K562 (cell line): ENCODE data around the gene FGFBP3. TPM values are rescaled to one million over a fixed set of nuclear protein-coding genes. Genes with fewer than 3 reads are reported as not detected.

ENCODE experiments used
- ATAC-seq: fragments of 200-7000 bp; cut with Tn5 transposase; 3 replicates; pipeline ENCODE4 v1.9.1; 2020; ENCODE audit warnings: moderate library complexity
- BruUV-seq: library from RNA; stranded (reverse); fragments of 400-500 nt; replicated peaks from 2 replicates; lab custom pipeline; 2021; lab: Mats Ljungman, UMichigan
- CTCF ChIA-PET: fragments of 300-600 bp; formaldehyde crosslinking; extraction: SDS; loops from one replicate; lab custom pipeline; 2021; ENCODE audit warnings: low intra/inter-chr PET ratio; lab: Yijun Ruan, JAX
- POLR2A ChIA-PET: fragments of 300-600, 350-650 bp; sonication (Branson Sonifier 250); formaldehyde crosslinking; extraction: SDS; loops from one replicate; lab custom pipeline; 2021; ENCODE audit warnings: antibody characterized with exemption, inconsistent platforms; lab: Yijun Ruan, JAX
- DNase-seq, 4 experiments: peaks; one replicate each; pipeline versions ENCODE4 v3.0.0 to v3.0.0-alpha.2; 2011 to 2018; ENCODE audit warnings: low spot score in 3 of 4, mixed read lengths in 3 of 4; ENCODE audit errors: extremely low read depth in 1 of 4
- FAIRE-seq: peaks from 2 replicates; lab custom pipeline; 2011; peaks lifted over from hg19 to GRCh38; lab: Jason Lieb, UNC
- H2AFZ ChIP-seq: 2 replicates; pipeline ENCODE4 v1.6.0; 2011; ENCODE audit warnings: low read depth, low read length, control low read depth, inconsistent platforms
- H3K27ac ChIP-seq: fragments of 200-600 bp; 3 replicates; pipeline ENCODE4 v1.8.0; 2011; ENCODE audit warnings: low read depth, mild to moderate bottlenecking, control low read depth, inconsistent platforms, low read length, moderate library complexity, mixed read lengths; ENCODE audit errors: extremely low read depth
- H3K27me3 ChIP-seq, 2 experiments: fragments of 300-600 bp in 1 of 2; 2 replicates in 1 of 2; 3 replicates in 1 of 2; pipeline versions ENCODE4 v1.6.0 to v1.8.0; 2011; ENCODE audit warnings: inconsistent platforms in 2 of 2, low read length in 2 of 2, mild to moderate bottlenecking in 1 of 2, mixed read lengths in 1 of 2, moderate library complexity in 1 of 2; ENCODE audit not compliant: control insufficient read depth in 2 of 2, insufficient read depth in 2 of 2
- H3K36me3 ChIP-seq: fragments of 300-600 bp; 3 replicates; pipeline ENCODE4 v1.8.0; 2011; ENCODE audit warnings: mild to moderate bottlenecking, low read length, inconsistent platforms; ENCODE audit not compliant: control insufficient read depth, insufficient read depth
- H3K4me1 ChIP-seq, 2 experiments: fragments of 200-600 bp in 1 of 2; replicated peaks in 1 of 2; 2 replicates in 1 of 2; 3 replicates in 1 of 2; pipeline versions ENCODE4 v1.5.1 to v1.8.0; 2011; ENCODE audit warnings: inconsistent platforms in 2 of 2, low read length in 2 of 2, mild to moderate bottlenecking in 1 of 2, mixed read lengths in 1 of 2, moderate library complexity in 1 of 2; ENCODE audit not compliant: control insufficient read depth in 2 of 2, insufficient read depth in 2 of 2
- H3K4me2 ChIP-seq: 2 replicates; pipeline ENCODE4 v1.6.1; 2011; ENCODE audit warnings: low read length, control low read depth, inconsistent platforms, mixed read lengths; ENCODE audit not compliant: insufficient read depth
- H3K4me3 ChIP-seq: fragments of 200-600 bp; sonication (generic), shearing (Covaris generic); 2 replicates; pipeline ENCODE4 v1.5.1; 2016; ENCODE audit warnings: control low read depth, inconsistent platforms
- H3K79me2 ChIP-seq: fragments of 200-600 bp; 3 replicates; pipeline ENCODE4 v1.8.0; 2011; ENCODE audit warnings: low read length, inconsistent platforms; ENCODE audit not compliant: control insufficient read depth, insufficient read depth
- H3K9ac ChIP-seq, 2 experiments: 2 replicates each; pipeline versions ENCODE4 v1.6.0 to v1.6.1; 2011; ENCODE audit warnings: low read depth in 2 of 2, low read length in 2 of 2, control low read depth in 1 of 2, inconsistent platforms in 1 of 2, mild to moderate bottlenecking in 1 of 2, mixed read lengths in 1 of 2; ENCODE audit not compliant: insufficient read depth in 1 of 2
- H3K9me1 ChIP-seq: one replicate; pipeline ENCODE4 v1.6.0; 2011; ENCODE audit warnings: inconsistent platforms, mild to moderate bottlenecking, low read length, moderate library complexity; ENCODE audit not compliant: control insufficient read depth, insufficient read depth
- H3K9me3 ChIP-seq: replicated peaks from 2 replicates; pipeline ENCODE4 v1.5.1; 2011; ENCODE audit warnings: low read depth, low read length, inconsistent platforms; ENCODE audit not compliant: control insufficient read depth, insufficient read depth
- H4K20me1 ChIP-seq: replicated peaks from 2 replicates; pipeline ENCODE4 v1.6.1; 2011; ENCODE audit warnings: low read length, inconsistent platforms, mixed read lengths; ENCODE audit not compliant: control insufficient read depth, insufficient read depth
- ARID3B ChIP-seq: fragments of 250-450 bp; sonication (Bioruptor Pico); IDR thresholded peaks from 2 replicates; pipeline ENCODE4 v1.4.0; 2020; ENCODE audit warnings: borderline replicate concordance
- BDP1 ChIP-seq: IDR thresholded peaks from 3 replicates; pipeline ENCODE4 v1.6.1; 2011; ENCODE audit not compliant: insufficient read length, insufficient read depth
- CHCHD3 ChIP-seq: fragments of 250-450 bp; sonication (Bioruptor Pico); IDR thresholded peaks from 2 replicates; pipeline ENCODE4 v2.1.2; 2022; ENCODE audit warnings: mild to moderate bottlenecking
- CHD7 ChIP-seq: fragments of 200-600 bp; sonication (generic); IDR thresholded peaks from one replicate; pipeline ENCODE4 v1.6.1; 2012; ENCODE audit warnings: mild to moderate bottlenecking, low read depth, low read length, inconsistent platforms
- EHMT2 ChIP-seq: fragments of 450-650 bp; IDR thresholded peaks from 2 replicates; pipeline ENCODE4 v1.6.1; 2018; ENCODE audit warnings: antibody characterized with exemption
- ETV5 ChIP-seq: sonication (generic); formaldehyde crosslinking; IDR thresholded peaks from 2 replicates; pipeline ENCODE4 v1.4.0; 2020; ENCODE audit warnings: low read depth, mild to moderate bottlenecking, missing genetic modification reagents
- WGBS: fragments of 100-300 bp; shearing (Covaris generic); methylation state at CpG from one replicate; pipeline ENCODE4 v1.1.6; 2016; ENCODE audit warnings: low coverage, mixed read lengths; ENCODE audit not compliant: insufficient coverage; ENCODE audit errors: missing lambda C conversion rate; 5-methylcytosine and 5-hydroxymethylcytosine counted together
- in situ Hi-C: fragments of 300-500 bp; cut with MboI; formaldehyde crosslinking; loops from 4 replicates; pipeline ENCODE4 v1.15.0; 2018; ENCODE audit warnings: inconsistent platforms, mixed read lengths
- intact Hi-C: fragments of 100-400 bp; cut with micrococcal nuclease; formaldehyde crosslinking; loops from 2 replicates; pipeline ENCODE4 v1.14.2; 2022
- polyA plus RNA-seq, 8 experiments: library from polyadenylated mRNA; depleted of rRNA in 4 of 8; stranded (reverse) in 5 of 8; unstranded in 3 of 8; fragments of >200 nt; fragmentation: Nextera tagmentation in 2 of 8; fragmentation: Illumina TruSeq in 1 of 8; extraction: Ambion mirVana in 2 of 8; extraction: Trizol in 1 of 8; gene quantifications; 2 replicates each; pipeline versions ENCODE4 v1.2.1 to v1.2.3, GENCODE V29; 2011 to 2014; ENCODE audit warnings: inconsistent platforms in 1 of 8, missing spikeins in 1 of 8
- total RNA-seq, 7 experiments: library from RNA; depleted of rRNA in 6 of 7; stranded (reverse); fragments of >200 nt in 6 of 7; fragmentation: Illumina TruSeq in 2 of 7; extraction: Trizol in 2 of 7; gene quantifications; 2 replicates each; pipeline versions ENCODE4 v1.2.1 to v1.2.3, GENCODE V29; 2011 to 2021; ENCODE audit warnings: low replicate concordance in 1 of 7

FGFBP3 gene
- total and polyA plus RNA-seq, 9 of the 15 experiments (the other 6 are each of a cell fraction or from before 2014, with no cell fraction given) = 0.58 to 3.0 (median 1.5) TPM

DNA sequence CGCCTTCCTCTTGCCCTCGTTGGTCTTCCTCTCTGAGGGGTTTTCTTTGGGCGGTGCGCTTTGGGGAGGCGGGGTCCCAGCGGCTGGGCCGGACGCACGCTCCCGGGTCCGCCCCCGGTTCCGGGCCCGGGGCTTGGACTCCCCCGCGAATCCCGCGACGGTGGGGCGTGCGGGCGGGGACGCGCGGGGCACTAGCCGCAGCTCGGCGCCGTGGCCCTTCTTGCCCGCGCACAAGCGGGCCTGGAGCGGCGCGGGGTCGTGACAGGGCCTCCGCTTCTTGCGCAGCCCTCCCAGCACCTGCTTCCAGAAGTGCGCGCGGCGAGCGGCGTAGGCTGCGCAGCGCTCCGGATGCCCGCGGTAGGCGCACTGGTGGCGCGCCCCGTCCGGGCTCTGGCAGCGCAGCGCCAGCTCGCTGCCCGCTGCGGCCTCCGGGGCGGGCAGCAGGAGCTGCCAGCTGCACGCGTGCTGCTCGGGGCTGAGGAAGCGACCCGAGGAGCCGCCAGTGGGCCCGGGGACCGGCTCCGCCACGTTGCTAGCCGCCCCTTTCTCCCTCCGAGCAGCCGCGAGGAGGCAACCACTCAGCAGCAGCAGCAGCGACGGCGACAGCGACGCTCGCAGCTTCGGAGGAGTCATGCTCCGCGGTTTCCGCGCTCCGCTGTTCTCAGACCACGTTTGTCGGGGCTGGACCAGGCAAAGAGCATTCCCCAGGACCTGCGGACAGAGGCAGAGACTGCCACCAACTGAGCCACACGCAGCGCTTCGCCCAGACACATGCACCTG lies 759 bp downstream of the FGFBP3 start:
- WGBS = 0% methylated on average over 32 of the region's 93 CpGs
- Histone ChIP-seq H3K27me3 (no peaks in the 10 kb centered on the region), H3K9ac (peak overlapping the region; percentile 65 to 91), H3K79me2 (peaks cover 7% of the 10 kb centered on the region; the same call in 1 of the 3 replicates), H3K36me3 (no peaks in the 10 kb centered on the region), H3K27ac (peak overlapping the region; percentile 50; the same call in 1 of the 3 replicates), H4K20me1 (no peaks in the 10 kb centered on the region), H3K9me1 (no peaks in the 10 kb centered on the region), H3K4me2 (peak overlapping the region; percentile 81), H2AFZ (peak overlapping the region; percentile 95), H3K9me3 (no peaks in the 10 kb centered on the region), H3K4me1 (peaks cover 0 to 10% of the 10 kb centered on the region in 2 experiments; a peak in 2 of 5 replicates), H3K4me3 (peak overlapping the region; percentile 74)
- peak; percentile 88 for FAIRE-seq
- peak; percentile 65 to 89 (median 74) for DNase-seq
- intact Hi-C loops (loop anchor here (2.0 to 10.0 kb wide), 3 partner anchors 41 to 524 kb away; no protein-coding TSS in a partner anchor), in situ Hi-C loops (loop anchor here (25.0 kb wide), 2 partner anchors 621 to 996 kb away; partner anchors contain the start of gene ANKRD1)
- ATAC-seq = peak; percentile 98
- CTCF ChIA-PET = interaction anchor here (0.6 to 1.5 kb wide), 3 partner anchors 150 to 415 kb away, joined by 3 to 4 read pairs (median 4); no protein-coding TSS in a partner anchor
- BruUV-seq = no TSS peak
- POLR2A ChIA-PET = interaction anchor here (0.6 to 1.5 kb wide), 3 partner anchors 13 to 658 kb away, joined by 3 to 5 read pairs (median 4); partner anchors contain the start of gene BTAF1
- no peak for TF ChIP-seq CHCHD3 (CRISPR knock-in tag)
- TF ChIP-seq CHD7 = no peak
- no peak for TF ChIP-seq ARID3B (CRISPR knock-in tag)
- no peak for TF ChIP-seq EHMT2
- no peak for TF ChIP-seq BDP1
- TF ChIP-seq ETV5 = no peak
